Adrenal gland (tissue), 5 donors: Measurements from ENCODE around the gene RAP1GAP2.
"Not testable (repeated sequence)": the region's sequence is repeated elsewhere in the genome, so short reads cannot be mapped to it uniquely, and the experiment has no call there.

Experiments used
- CTCF ChIP-seq, 6 experiments: fragments of 450-650 bp in 4 of 6; fragments of 200-600 bp in 2 of 6; sonication (generic) in 1 of 6; IDR thresholded peaks; 1 replicate in 5 of 6; 2 replicates in 1 of 6; pipeline versions ENCODE4 v1.5.1 to v1.8.0; 2016 to 2021; ENCODE audit warnings: antibody characterized with exemption in 6 of 6, mild to moderate bottlenecking in 2 of 6, moderate library complexity in 1 of 6
- POLR2A ChIP-seq, 2 donors: fragments of 450-650 bp; IDR thresholded peaks; one replicate each; pipeline ENCODE4 v1.6.1; 2017; ENCODE audit warnings: antibody characterized with exemption in 2 of 2, mild to moderate bottlenecking in 2 of 2, moderate library complexity in 1 of 2
- donor health status: DM: no; HTN: no; CAD: no.

GRCh38 chr17:3062824-3063377, 266.7 kb downstream of the RAP1GAP2 start:
- not testable (repeated sequence) for TF ChIP-seq POLR2A, CTCF (IDR thresholded peaks at IDR 0.05)
